ENCODE measurements around the gene BABAM1. TPM values are rescaled to one million over a fixed set of nuclear protein-coding genes. Genes with fewer than 3 reads are reported as not detected.

Gene BABAM1
- total RNA-seq, 6 experiments from 2014 or later: 105 to 128 (median 120) TPM

- TF ChIP-seq, protein P1, sequence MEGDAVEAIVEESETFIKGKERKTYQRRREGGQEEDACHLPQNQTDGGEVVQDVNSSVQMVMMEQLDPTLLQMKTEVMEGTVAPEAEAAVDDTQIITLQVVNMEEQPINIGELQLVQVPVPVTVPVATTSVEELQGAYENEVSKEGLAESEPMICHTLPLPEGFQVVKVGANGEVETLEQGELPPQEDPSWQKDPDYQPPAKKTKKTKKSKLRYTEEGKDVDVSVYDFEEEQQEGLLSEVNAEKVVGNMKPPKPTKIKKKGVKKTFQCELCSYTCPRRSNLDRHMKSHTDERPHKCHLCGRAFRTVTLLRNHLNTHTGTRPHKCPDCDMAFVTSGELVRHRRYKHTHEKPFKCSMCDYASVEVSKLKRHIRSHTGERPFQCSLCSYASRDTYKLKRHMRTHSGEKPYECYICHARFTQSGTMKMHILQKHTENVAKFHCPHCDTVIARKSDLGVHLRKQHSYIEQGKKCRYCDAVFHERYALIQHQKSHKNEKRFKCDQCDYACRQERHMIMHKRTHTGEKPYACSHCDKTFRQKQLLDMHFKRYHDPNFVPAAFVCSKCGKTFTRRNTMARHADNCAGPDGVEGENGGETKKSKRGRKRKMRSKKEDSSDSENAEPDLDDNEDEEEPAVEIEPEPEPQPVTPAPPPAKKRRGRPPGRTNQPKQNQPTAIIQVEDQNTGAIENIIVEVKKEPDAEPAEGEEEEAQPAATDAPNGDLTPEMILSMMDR (IDR thresholded peaks at IDR 0.05): no peak
- H3K4me1 Mint-ChIP-seq (ENCODE audit: low read depth): peaks cover 45% of the 10 kb centered on the region
- no peaks in the 10 kb centered on the region for H3K9me3 Mint-ChIP-seq
- DNase-seq: peak; percentile 40
- H3K27ac Mint-ChIP-seq: peak overlapping the region; percentile 84
- H3K27me3 Mint-ChIP-seq (ENCODE audit: insufficient read depth): peaks cover 5% of the 10 kb centered on the region
- 0 out of 2 replicates have a peak, but pooled peaks cover 9% of the 10 kb centered on the region for H3K36me3 Mint-ChIP-seq (ENCODE audit: low read depth)
- peak overlapping the region; percentile 95 for H3K4me3 Mint-ChIP-seq
These were observed 23.2 kb upstream of the BABAM1 start for GRCh38 chr19:17243830-17244617.

- 0 out of 2 replicates have a peak, but pooled peaks cover 9% of the 10 kb centered on the region for H3K36me3 Mint-ChIP-seq (ENCODE audit: low read depth)
- no peak for DNase-seq
- peak overlapping the region; percentile 95 for H3K4me3 Mint-ChIP-seq
- H3K27me3 Mint-ChIP-seq (ENCODE audit: insufficient read depth): peaks cover 5% of the 10 kb centered on the region
- peak overlapping the region; percentile 84 for H3K27ac Mint-ChIP-seq
- peaks cover 52% of the 10 kb centered on the region for H3K4me1 Mint-ChIP-seq (ENCODE audit: low read depth)
- TF ChIP-seq, protein P1 (IDR thresholded peaks at IDR 0.05): no peak
- no peaks in the 10 kb centered on the region for H3K9me3 Mint-ChIP-seq
These were observed 22.4 kb upstream of the BABAM1 start for GRCh38 chr19:17244618-17245534.

DNA sequence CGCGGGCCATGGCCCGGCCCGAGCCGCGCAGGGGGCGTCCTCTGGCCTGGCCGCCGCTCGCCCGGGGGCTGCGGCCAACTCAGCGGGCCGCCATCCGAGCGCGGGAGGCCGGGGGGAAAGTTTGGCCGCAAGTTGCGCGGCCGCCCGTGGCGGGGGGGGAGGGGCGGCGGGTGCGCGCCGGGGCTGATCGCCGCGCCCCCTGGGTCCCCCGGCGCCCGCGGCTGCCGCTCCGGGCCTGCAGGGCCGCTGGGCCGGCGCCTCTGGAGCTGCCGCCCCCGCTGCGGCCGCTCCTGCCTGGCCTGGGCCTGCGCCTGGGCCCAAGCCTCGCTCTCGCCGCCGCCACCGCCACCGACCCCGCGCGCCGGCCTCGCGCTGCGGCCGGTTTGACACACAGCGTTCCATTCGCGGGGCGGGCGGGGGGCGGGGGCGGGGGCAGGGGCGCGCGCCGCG, 21.7 kb upstream of the BABAM1 start, which contains the start of gene NR2F6:
Gene NR2F6, minus strand, starts transcription at position 385 of the 450 bp plus-strand sequence. CDS start 699 bp downstream, outside the sequence.
- Mint-ChIP-seq H3K4me3 (peak within 1 kb of the TSS; percentile 95), H3K9me3 (no peaks in the 10 kb centered on the region), H3K27ac (peak within 1 kb of the TSS; percentile 83), H3K4me1 (ENCODE audit: low read depth) (peaks cover 52% of the 10 kb centered on the region), H3K27me3 (ENCODE audit: insufficient read depth) (peaks cover 5% of the 10 kb centered on the region), H3K36me3 (ENCODE audit: low read depth) (0 out of 2 replicates have a peak, but pooled peaks cover 9% of the 10 kb centered on the region)
- DNase-seq: no peak
- TF ChIP-seq, protein P1 (IDR thresholded peaks at IDR 0.05): no peak

GRCh38 chr19:17246681-17247425, 20.4 kb upstream of the BABAM1 start:
- H3K36me3 Mint-ChIP-seq (ENCODE audit: low read depth): 0 out of 2 replicates have a peak, but pooled peaks cover 9% of the 10 kb centered on the region
- no peak for DNase-seq
- H3K4me1 Mint-ChIP-seq (ENCODE audit: low read depth): peaks cover 40% of the 10 kb centered on the region
- no peaks in the 10 kb centered on the region for H3K9me3 Mint-ChIP-seq
- TF ChIP-seq, protein P1 (IDR thresholded peaks at IDR 0.05): no peak
- H3K4me3 Mint-ChIP-seq: peak overlapping the region; percentile 82
- peaks cover 3% of the 10 kb centered on the region; the same call in 1 of the 2 replicates for H3K27me3 Mint-ChIP-seq (ENCODE audit: insufficient read depth)
- H3K27ac Mint-ChIP-seq: peak overlapping the region; percentile 83

All from HFFc6 (cell line).